Mucosa of descending colon (tissue), 3 donors: ENCODE measurements around the gene CAPN8. TPM values are rescaled to one million over a fixed set of nuclear protein-coding genes. Genes with fewer than 3 reads are reported as not detected.

Experiments
- ATAC-seq: fragments of 200-7000 bp; cut with Tn5 transposase; one replicate; pipeline ENCODE4 v1.9.1; 2020; ENCODE audit warnings: mild to moderate bottlenecking, moderate library complexity
- DNase-seq, 3 donors: peaks; one replicate each; pipeline ENCODE4 v3.0.0-alpha.2; 2020
- H3K36me3 ChIP-seq: fragments of 200-600 bp; one replicate; pipeline ENCODE4 v1.8.0; 2021; ENCODE audit warnings: low read depth, mild to moderate bottlenecking
- H3K4me1 ChIP-seq: fragments of 200-600 bp; one replicate; pipeline ENCODE4 v1.8.0; 2021; ENCODE audit warnings: low read depth, mild to moderate bottlenecking
- H3K4me3 ChIP-seq: fragments of 200-600 bp; one replicate; pipeline ENCODE4 v1.8.0; 2021; ENCODE audit warnings: mild to moderate bottlenecking
- H3K9me3 ChIP-seq: fragments of 200-600 bp; one replicate; pipeline ENCODE4 v1.8.0; 2021; ENCODE audit warnings: mild to moderate bottlenecking
- CTCF ChIP-seq: fragments of 200-600 bp; IDR thresholded peaks from one replicate; pipeline ENCODE4 v1.8.0; 2022; ENCODE audit warnings: antibody characterized with exemption, mild to moderate bottlenecking
- intact Hi-C, 2 donors: fragments of 100-400 bp; cut with DNase I in 1 of 2; cut with micrococcal nuclease in 1 of 2; formaldehyde crosslinking; loops; one replicate each; pipeline versions ENCODE4 v1.11.0 to v1.11.1; 2022; cut with DNase I, micrococcal nuclease
- total RNA-seq, 3 donors: library from RNA; stranded (reverse); fragmentation: NEBNext Ultra II Directional in 2 of 3; extraction: Animal tissue kit (Norgen Biotek cat#: 25700) in 2 of 3; gene quantifications; one replicate each; pipeline versions ENCODE4 v1.2.1 to v1.2.4, GENCODE V29; 2021 to 2023
- donor health status: DM: no; HTN: no; CAD: no; lungs with moderate emphysema.
- donor health status: DM: no; HTN: no; CAD: no.
- donor health status: DM: no; HTN: yes; CAD: no.

CAPN8 gene
- total RNA-seq, 3 donors from 2014 or later, result 31.1 to 88.6 (median 59.0) TPM

GRCh38 chr1:223534677-223535076 is 130.8 kb downstream of the CAPN8 start:
- H3K9me3 ChIP-seq, result no peaks in the 10 kb centered on the region
- H3K4me1 ChIP-seq, result no peaks in the 10 kb centered on the region
- no peaks in the 10 kb centered on the region for H3K36me3 ChIP-seq
- TF ChIP-seq CTCF, result no peak
- H3K4me3 ChIP-seq, result no peak overlapping the region
- no peak for ATAC-seq
- no peak for DNase-seq
- intact Hi-C loops, result no loop called here

DNA sequence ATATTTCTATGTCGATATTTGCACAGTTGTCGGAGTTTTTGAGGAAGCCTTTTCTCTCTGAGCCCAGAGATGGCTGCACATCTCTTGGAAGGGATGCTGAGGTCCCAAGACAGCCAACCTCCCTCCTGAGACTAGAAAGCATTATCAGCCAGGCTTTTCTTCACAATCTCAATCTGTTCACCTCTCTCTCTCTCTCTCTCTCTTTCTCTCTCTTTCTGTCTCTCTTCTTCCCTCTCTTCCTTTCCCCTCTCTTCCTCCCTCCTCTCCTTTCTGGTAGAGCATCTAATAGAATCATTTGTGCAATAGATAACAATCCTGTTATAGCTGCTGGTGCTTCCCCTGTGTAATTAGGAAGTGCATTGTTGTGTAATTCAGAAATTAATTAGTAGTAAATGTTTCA is 131.8 kb downstream of the CAPN8 start:
- no peaks in the 10 kb centered on the region for H3K4me1 ChIP-seq
- ATAC-seq (no peak), DNase-seq (no peak)
- intact Hi-C loops, result no loop called here
- no peak for TF ChIP-seq CTCF
- no peaks in the 10 kb centered on the region for H3K9me3 ChIP-seq
- no peak overlapping the region for H3K4me3 ChIP-seq
- no peaks in the 10 kb centered on the region for H3K36me3 ChIP-seq

DNA sequence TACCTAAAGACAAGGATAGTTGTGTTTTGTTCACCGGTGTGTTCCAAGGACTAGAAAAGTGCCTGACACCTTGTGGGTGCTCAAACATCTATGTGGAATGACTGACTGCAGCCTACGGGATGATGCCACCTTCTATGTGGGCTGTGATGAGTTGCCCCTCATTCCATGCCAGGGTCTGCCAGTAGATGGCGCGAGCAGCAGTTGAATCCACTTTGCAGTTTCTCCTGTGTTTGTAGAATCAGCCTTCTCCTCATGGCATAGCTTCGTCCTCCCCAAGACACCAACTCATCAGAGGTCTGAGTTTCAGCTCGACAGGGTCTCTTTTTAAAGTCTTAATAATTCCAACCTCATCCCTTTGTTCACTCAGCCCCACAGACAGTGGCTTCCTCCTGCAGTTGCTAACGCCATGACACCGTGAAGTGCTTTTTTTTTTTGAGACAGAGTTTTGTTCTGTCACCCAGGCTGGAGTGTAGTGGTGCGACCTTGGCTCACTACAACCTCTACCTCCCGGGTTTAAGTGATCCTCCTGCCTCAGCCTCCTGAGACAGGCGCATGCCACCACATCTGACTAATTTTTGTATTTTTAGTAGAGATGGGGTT is 133.7 kb downstream of the CAPN8 start:
- Histone ChIP-seq H3K36me3 (no peaks in the 10 kb centered on the region), H3K4me3 (no peak overlapping the region), H3K4me1 (no peaks in the 10 kb centered on the region), H3K9me3 (no peaks in the 10 kb centered on the region)
- intact Hi-C loops, result no loop called here
- peak; percentile 46 for TF ChIP-seq CTCF
- peak in 2 of 3 donors; percentile 80 to 87 for DNase-seq
- peak; percentile 74 for ATAC-seq

GRCh38 chr1:223525957-223526356 is 139.5 kb downstream of the CAPN8 start:
- Histone ChIP-seq H3K4me1 (no peaks in the 10 kb centered on the region), H3K9me3 (no peaks in the 10 kb centered on the region), H3K4me3 (no peak overlapping the region), H3K36me3 (no peaks in the 10 kb centered on the region)
- DNase-seq (no peak), ATAC-seq (no peak)
- TF ChIP-seq CTCF, result no peak
- intact Hi-C loops, result no loop called here

DNA sequence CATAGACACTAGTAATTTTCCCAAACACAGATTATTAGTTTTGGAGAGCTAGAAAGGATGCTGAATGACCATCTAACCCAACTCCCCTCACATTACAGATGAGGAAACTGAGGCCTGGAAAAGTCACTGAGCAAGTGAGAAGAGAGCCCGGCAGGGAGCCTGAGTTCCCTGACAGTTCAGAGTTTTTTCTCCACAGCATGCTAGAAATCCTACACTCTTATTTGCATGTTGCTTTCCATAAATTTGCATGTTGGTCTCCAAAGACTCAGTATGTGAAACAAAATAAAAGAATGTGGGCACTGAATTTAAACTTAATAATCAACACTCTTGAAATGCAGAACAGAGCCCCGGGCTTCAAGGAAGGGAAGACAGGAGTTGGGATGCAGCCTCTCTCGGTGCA is 140.0 kb downstream of the CAPN8 start:
- H3K9me3 ChIP-seq, result no peaks in the 10 kb centered on the region
- intact Hi-C loops, result no loop called here
- H3K4me1 ChIP-seq, result no peaks in the 10 kb centered on the region
- ATAC-seq (no peak), DNase-seq (no peak)
- H3K36me3 ChIP-seq, result no peaks in the 10 kb centered on the region
- H3K4me3 ChIP-seq, result no peak overlapping the region
- TF ChIP-seq CTCF, result no peak

- intact Hi-C loops, result no loop called here
- no peak overlapping the region for H3K4me3 ChIP-seq
- no peak for DNase-seq
- no peaks in the 10 kb centered on the region for H3K4me1 ChIP-seq
- no peak for TF ChIP-seq CTCF
- no peaks in the 10 kb centered on the region for H3K9me3 ChIP-seq
- no peak for ATAC-seq
- H3K36me3 ChIP-seq, result no peaks in the 10 kb centered on the region
These were observed 140.5 kb downstream of the CAPN8 start for GRCh38 chr1:223524930-223525451.
